IMR-90 (cell line): ENCODE measurements around the gene SLC38A1.

Source experiments
- BHLHE40 ChIP-seq: fragments of 150-350 bp; IDR thresholded peaks from 2 replicates; pipeline ENCODE4 v1.6.1; 2016; ENCODE audit warnings: mild to moderate bottlenecking, low read depth, low read length
- CEBPB ChIP-seq: IDR thresholded peaks from 2 replicates; pipeline ENCODE4 v1.6.1; 2012; ENCODE audit warnings: low read depth, low read length, improper control_type of control experiment
- CTCF ChIP-seq: conservative IDR thresholded peaks from 2 replicates; pipeline ENCODE4 v1.5.1; 2012; ENCODE audit warnings: mild to moderate bottlenecking, low read depth, low read length, improper control_type of control experiment
- POLR2A ChIP-seq: IDR thresholded peaks from 2 replicates; pipeline ENCODE4 v1.6.1; 2012; ENCODE audit warnings: mild to moderate bottlenecking, low read depth, low read length
- RAD21 ChIP-seq: IDR thresholded peaks from 2 replicates; pipeline ENCODE4 v1.6.1; 2012; ENCODE audit warnings: low read length, improper control_type of control experiment
- RCOR1 ChIP-seq: IDR thresholded peaks from 2 replicates; pipeline ENCODE4 v1.6.1; 2012; ENCODE audit warnings: mild to moderate bottlenecking, low read length, improper control_type of control experiment; ENCODE audit not compliant: insufficient replicate concordance
- SMC3 ChIP-seq: fragments of 150-350 bp; IDR thresholded peaks from 2 replicates; pipeline ENCODE4 v1.6.1; 2016; ENCODE audit warnings: low read depth, mild to moderate bottlenecking, antibody characterized with exemption, low read length, moderate library complexity
- USF2 ChIP-seq: fragments of 150-350 bp; IDR thresholded peaks from 2 replicates; pipeline ENCODE4 v1.6.1; 2017; ENCODE audit warnings: mild to moderate bottlenecking, antibody characterized with exemption, low read length, low read depth
- TF ChIP-seq, protein P1 (sequence below): fragments of 150-350 bp; IDR thresholded peaks from 2 replicates; pipeline ENCODE4 v1.6.1; 2016; ENCODE audit warnings: low read depth, mild to moderate bottlenecking, low read length, moderate library complexity, borderline replicate concordance

DNA sequence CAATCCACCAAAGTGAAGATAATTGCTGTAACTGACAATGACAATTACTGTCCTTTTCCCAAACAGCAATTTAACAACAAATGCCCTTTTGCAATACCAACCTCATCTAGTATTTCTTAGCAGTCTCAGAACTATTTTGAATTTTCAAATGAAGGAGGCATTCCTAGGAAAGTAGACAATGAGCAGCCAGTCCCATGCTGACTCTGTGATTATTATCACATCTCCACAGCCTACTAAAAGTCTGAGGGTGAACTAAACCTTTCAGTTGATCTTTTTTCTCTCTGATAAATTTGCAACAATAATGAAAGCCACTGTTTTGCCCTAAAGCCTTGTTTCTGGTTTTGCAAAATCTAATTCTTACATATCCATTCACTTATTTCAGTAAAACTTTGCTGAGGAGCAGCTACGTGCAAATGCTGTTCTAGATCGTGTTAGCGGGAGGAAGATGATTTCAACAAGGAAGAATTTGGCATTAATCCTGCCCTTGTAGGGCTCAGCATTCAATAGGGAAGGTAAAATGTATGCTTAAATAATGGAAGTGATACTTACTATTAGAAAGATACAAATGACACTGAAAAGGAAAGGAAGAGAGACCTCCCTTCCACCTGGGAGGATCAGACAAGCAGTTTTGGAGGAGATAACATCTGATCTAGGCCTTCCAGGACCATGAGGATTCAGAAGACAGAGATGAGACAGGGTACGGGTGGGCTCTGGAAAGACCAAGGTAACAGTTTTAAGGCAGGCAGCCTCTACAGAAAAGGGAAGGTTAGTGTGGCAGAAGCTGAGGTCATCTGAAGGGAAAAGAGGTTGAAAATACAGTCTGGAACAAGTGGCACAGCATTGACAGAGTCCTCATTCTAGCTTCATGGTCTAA is 47.4 kb downstream of the SLC38A1 start:
- TF ChIP-seq CTCF (no peak), SMC3 (no peak), POLR2A (no peak), CEBPB (no peak), BHLHE40 (no peak), RAD21 (no peak), RCOR1 (no peak), USF2 (no peak)
- TF ChIP-seq, protein P1, sequence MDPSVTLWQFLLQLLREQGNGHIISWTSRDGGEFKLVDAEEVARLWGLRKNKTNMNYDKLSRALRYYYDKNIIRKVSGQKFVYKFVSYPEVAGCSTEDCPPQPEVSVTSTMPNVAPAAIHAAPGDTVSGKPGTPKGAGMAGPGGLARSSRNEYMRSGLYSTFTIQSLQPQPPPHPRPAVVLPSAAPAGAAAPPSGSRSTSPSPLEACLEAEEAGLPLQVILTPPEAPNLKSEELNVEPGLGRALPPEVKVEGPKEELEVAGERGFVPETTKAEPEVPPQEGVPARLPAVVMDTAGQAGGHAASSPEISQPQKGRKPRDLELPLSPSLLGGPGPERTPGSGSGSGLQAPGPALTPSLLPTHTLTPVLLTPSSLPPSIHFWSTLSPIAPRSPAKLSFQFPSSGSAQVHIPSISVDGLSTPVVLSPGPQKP = no peak
